Measurements from ENCODE around the gene SALL3. TPM values are rescaled to one million over a fixed set of nuclear protein-coding genes. Genes with fewer than 3 reads are reported as not detected.

Gene SALL3
- total RNA-seq, 4 donors from 2014 or later = not detected

DNA sequence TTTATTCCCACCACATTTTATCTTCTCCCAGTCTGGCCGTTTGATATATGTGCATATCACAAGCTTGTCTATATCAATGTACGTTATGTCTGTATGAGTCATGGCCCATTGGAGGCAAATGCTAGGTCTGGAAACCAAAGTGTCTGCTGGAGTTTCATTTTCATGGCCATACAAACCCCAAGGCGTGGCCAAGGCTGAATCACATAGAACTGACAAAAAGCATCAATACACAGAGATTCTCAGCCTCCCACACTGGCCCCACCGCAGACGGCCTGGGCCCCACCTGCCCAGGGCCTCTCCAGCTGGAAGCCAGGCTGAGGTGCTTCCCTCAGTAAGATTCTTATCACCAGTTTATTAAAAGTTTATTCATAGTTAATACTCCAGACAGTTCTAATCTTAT is 40.5 kb upstream of the SALL3 start:
- TF ChIP-seq, protein P1, sequence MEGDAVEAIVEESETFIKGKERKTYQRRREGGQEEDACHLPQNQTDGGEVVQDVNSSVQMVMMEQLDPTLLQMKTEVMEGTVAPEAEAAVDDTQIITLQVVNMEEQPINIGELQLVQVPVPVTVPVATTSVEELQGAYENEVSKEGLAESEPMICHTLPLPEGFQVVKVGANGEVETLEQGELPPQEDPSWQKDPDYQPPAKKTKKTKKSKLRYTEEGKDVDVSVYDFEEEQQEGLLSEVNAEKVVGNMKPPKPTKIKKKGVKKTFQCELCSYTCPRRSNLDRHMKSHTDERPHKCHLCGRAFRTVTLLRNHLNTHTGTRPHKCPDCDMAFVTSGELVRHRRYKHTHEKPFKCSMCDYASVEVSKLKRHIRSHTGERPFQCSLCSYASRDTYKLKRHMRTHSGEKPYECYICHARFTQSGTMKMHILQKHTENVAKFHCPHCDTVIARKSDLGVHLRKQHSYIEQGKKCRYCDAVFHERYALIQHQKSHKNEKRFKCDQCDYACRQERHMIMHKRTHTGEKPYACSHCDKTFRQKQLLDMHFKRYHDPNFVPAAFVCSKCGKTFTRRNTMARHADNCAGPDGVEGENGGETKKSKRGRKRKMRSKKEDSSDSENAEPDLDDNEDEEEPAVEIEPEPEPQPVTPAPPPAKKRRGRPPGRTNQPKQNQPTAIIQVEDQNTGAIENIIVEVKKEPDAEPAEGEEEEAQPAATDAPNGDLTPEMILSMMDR (IDR thresholded peaks at IDR 0.05; ENCODE audit: low read depth) = no peak

DNA sequence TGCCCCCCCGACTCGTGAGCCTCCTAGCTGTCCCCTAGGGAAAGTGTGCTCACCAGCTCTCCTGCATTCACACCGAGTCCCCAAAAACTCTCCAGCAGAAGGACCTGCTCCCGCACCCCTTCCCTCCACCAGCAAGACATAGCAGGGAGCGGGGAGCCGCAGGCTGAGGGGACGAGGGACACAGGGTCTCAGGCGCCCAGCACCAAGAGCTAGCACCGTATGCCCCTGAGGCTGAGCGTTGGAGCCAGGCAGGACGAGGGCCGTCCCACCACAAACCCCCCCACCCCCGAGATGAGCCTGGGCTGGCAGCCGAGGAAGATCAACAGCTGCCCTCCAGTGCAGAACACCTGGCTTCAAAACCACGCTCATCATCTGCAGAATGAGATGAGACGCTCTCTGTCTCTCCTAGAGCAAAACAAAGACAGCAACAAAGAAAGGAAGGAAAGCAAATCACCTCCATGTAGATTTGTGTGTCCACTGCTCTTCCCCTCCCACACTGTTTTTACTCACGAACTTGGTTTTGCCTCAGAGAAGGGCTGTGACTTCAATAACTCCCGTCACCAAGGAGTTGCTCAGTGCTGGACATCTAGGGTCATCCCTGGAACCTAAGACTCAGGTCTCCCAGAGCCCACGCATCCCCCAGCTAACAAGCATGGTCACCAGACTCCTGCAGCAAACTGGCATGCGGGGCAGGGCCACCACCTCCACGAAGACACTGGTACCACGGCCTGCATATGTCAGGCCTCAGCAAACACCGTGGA is 39.7 kb upstream of the SALL3 start:
- TF ChIP-seq, protein P1 (IDR thresholded peaks at IDR 0.05; ENCODE audit: low read depth) = no peak

DNA sequence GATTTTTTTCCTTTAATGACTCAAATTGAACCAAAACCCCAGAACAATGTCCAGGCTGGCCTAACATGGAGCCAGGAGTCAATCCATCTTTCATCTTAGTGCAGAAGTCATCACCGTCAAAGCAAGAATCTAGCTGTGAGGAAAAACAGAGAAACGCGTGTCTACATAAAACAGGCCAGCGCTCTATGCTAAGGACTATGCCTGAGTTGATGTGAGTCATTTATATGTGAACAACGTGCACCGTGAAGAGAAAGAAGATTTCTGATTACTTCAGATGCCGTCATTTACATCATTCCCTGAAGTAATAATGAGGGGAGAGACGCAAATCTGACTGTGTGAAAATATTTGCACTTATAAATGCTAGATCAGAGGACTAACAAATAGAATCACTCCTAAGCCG is 34.0 kb upstream of the SALL3 start:
- TF ChIP-seq, protein P1 (IDR thresholded peaks at IDR 0.05; ENCODE audit: low read depth) = no peak

DNA sequence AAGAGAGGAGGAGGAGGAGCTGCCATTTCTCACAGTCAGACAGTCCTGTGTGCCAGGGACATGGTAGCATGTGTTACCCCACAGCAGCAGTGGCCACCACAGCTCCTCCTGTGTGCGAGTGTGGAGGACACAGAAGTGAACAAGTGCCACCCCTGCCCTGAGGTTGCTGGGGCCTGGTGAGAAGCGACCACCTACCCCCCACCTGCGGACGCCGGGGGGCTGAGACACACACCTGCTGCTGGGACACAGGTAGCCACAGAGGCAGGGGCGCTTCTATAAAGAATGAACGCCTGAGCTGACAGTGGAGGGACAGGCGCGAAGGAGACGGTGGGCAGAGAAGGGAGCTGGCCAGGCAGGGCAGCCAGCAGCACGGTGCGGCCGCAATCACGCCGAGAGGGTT is 32.3 kb upstream of the SALL3 start:
- TF ChIP-seq, protein P1 (IDR thresholded peaks at IDR 0.05; ENCODE audit: low read depth) = no peak

DNA sequence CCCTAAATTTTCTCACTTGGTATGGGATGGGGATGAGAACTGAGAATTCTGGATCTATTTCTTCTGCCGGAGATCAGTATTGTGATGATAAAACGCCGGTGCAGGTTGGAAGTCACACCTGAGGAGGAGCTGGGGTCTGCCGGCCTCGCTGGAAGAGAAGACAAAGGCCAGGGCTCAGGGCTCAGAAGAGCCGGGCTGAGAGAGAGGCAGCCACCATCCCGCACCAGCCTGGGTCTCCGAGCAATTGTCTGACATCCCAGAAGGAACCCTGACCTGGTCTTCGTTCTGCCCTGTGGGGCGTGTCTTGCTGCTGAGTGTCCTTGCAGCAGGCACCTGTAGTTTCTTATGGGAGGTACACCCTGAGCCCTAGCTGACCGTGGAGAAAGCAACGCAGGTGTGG is 31.4 kb upstream of the SALL3 start:
- TF ChIP-seq, protein P1 (IDR thresholded peaks at IDR 0.05; ENCODE audit: low read depth) = no peak

DNA sequence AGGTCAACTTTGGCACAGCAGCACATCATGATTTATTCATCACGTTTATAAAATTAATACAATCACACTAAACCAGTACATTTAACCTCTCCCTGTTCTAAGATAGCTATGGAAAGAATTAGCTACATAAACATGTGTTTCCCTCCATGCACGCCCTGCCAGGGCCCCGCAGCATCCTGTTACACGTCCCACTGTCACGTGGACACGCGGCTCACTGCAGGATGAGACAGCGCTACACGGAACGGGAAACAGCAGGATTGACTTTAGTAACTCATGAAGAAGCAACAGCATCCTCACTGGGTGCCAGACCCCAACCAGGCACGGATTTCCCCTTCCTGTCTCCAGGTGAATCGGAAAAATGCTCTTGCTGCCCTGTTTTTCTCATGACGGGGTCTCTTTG is 30.9 kb upstream of the SALL3 start:
- TF ChIP-seq, protein P1 (IDR thresholded peaks at IDR 0.05; ENCODE audit: low read depth) = no peak

DNA sequence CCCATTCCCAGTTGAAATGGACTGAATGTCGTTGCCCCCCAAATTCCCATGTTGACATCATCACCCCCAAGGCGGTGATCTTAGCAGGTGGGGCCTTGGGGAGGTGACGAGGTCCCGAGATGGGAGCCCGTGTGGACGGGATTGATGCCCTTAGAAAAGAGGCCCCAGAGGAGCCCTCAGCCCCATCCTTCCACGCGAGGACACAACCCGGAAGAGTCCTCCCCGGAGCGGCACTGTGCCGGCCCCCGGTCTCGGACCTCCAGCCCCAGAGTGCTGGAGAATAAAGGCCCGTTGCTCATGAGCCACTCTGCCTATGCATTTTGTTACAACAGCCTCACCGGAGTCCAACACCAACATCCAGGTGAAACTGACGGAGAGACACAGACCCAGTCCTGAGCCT is 30.4 kb upstream of the SALL3 start:
- TF ChIP-seq, protein P1 (IDR thresholded peaks at IDR 0.05; ENCODE audit: low read depth) = no peak
